Measurements from ENCODE around the gene RPTOR.

- TF ChIP-seq CTCF (IDR thresholded peaks at IDR 0.05; ENCODE audit: extremely low read depth in 1 of 2, insufficient read depth in 1 of 2, low read depth in 1 of 2, low read length in 2 of 2), result no peak
- no peak for TF ChIP-seq JUN (IDR thresholded peaks at IDR 0.05; ENCODE audit: borderline replicate concordance, insufficient read depth, insufficient read length, low read depth)
- no peak for TF ChIP-seq POLR2A (IDR thresholded peaks at IDR 0.05; ENCODE audit: low read depth, low read length)
- TF ChIP-seq POLR2AphosphoS5 (IDR thresholded peaks at IDR 0.05; ENCODE audit: insufficient read depth, low read depth, low read length), result no peak
- TF ChIP-seq EZH2 (IDR thresholded peaks at IDR 0.05; ENCODE audit: borderline replicate concordance, low read depth, low read length, severe bottlenecking), result no peak
Measured at GRCh38 chr17:80573701-80574100, 29.1 kb downstream of the RPTOR start.

Data from endothelial cell of umbilical vein (primary cell).